ENCODE data around the gene SLC7A11.

The SLC7A11 gene

GRCh38 chr4:138185859-138186645 lies 56.1 kb downstream of the SLC7A11 start:
- no peaks in the 10 kb centered on the region for H3K36me3 ChIP-seq (ENCODE audit: control insufficient read depth, insufficient read depth, low read length)
- H4K5ac ChIP-seq (ENCODE audit: low read length) = no peak overlapping the region
- no peak overlapping the region for H2BK120ac ChIP-seq (ENCODE audit: low read depth, low read length)
- no peak overlapping the region for H4K8ac ChIP-seq (ENCODE audit: low read depth, low read length)
- H3K4me2 ChIP-seq (ENCODE audit: low read length) = no peak overlapping the region
- no peak overlapping the region for H3K4me3 ChIP-seq (ENCODE audit: low read length)
- no peak overlapping the region for H3K4ac ChIP-seq (ENCODE audit: low read depth, low read length)
- H3K79me2 ChIP-seq (ENCODE audit: control insufficient read depth, insufficient read depth, low read length) = no peaks in the 10 kb centered on the region
- H3K9ac ChIP-seq (ENCODE audit: low read length) = no peak overlapping the region
- H3K18ac ChIP-seq (ENCODE audit: low read length) = peak overlapping the region; percentile 4
- no peaks in the 10 kb centered on the region for H3K79me1 ChIP-seq (ENCODE audit: low read length)
- no CpG with 5 or more reads among the region's 13 CpGs for WGBS (ENCODE audit: extremely low coverage, insufficient coverage, low lambda C conversion rate)
- H3K56ac ChIP-seq (ENCODE audit: low read length) = no peak overlapping the region
- H2BK15ac ChIP-seq (replicated peaks; ENCODE audit: low read depth) = no peak overlapping the region
- H3K27ac ChIP-seq (ENCODE audit: low read depth, low read length) = no peak overlapping the region
- peaks cover 5% of the 10 kb centered on the region for H3K4me1 ChIP-seq (ENCODE audit: control insufficient read depth, low read depth, low read length)
- H2AK5ac ChIP-seq (ENCODE audit: low read length) = no peak overlapping the region
- no peak overlapping the region for H2BK5ac ChIP-seq (ENCODE audit: low read length)
- H3K23ac ChIP-seq (ENCODE audit: low read length) = no peak overlapping the region
- H3K27me3 ChIP-seq (ENCODE audit: insufficient read depth, low read length, poor library complexity) = no peaks in the 10 kb centered on the region
- DNase-seq = peak; percentile 29

GRCh38 chr4:138184886-138185285 lies 57.3 kb downstream of the SLC7A11 start:
- no CpG with 5 or more reads among the region's 1 CpG for WGBS (ENCODE audit: extremely low coverage, insufficient coverage, low lambda C conversion rate)

DNA sequence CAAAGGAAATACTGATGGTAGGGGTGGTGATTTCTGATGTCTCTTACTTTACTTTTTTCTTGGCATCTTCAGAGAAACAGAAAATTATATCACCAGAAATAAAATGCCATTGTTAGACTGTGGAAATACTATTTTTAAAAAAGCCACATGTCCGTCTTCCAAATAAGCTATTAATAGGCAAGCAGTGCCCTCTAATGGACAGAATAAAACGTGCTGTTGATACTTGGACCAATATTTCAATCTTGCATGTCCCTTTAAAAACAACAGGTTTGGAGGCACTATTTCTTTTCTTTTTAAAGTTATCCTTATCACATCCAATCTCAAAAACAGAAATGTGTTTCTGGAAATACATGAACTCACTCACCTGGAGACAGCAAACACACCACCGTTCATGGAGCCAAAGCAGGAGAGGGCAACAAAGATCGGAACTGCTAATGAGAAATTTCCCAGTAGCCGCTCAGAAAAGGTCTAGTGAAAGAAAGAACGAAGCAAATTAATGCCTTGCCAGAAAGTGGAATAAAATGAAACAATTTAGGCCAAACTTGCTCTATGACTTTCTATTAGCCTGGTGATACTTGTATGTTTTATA lies 59.2 kb downstream of the SLC7A11 start:
- Histone ChIP-seq H3K4me2 (ENCODE audit: low read length) (no peak overlapping the region), H4K5ac (ENCODE audit: low read length) (no peak overlapping the region), H3K9ac (ENCODE audit: low read length) (no peak overlapping the region), H3K4ac (ENCODE audit: low read depth, low read length) (no peak overlapping the region), H3K36me3 (ENCODE audit: control insufficient read depth, insufficient read depth, low read length) (no peaks in the 10 kb centered on the region), H4K8ac (ENCODE audit: low read depth, low read length) (no peak overlapping the region), H3K4me1 (ENCODE audit: control insufficient read depth, low read depth, low read length) (peaks cover 5% of the 10 kb centered on the region), H2BK15ac (replicated peaks; ENCODE audit: low read depth) (no peak overlapping the region), H2BK120ac (ENCODE audit: low read depth, low read length) (no peak overlapping the region), H3K27ac (ENCODE audit: low read depth, low read length) (no peak overlapping the region), H3K79me1 (ENCODE audit: low read length) (no peaks in the 10 kb centered on the region), H3K27me3 (ENCODE audit: insufficient read depth, low read length, poor library complexity) (no peaks in the 10 kb centered on the region), H3K56ac (ENCODE audit: low read length) (no peak overlapping the region), H3K23ac (ENCODE audit: low read length) (no peak overlapping the region), H3K79me2 (ENCODE audit: control insufficient read depth, insufficient read depth, low read length) (no peaks in the 10 kb centered on the region), H2AK5ac (ENCODE audit: low read length) (no peak overlapping the region), H3K18ac (ENCODE audit: low read length) (no peak overlapping the region), H2BK5ac (ENCODE audit: low read length) (no peak overlapping the region), H3K4me3 (ENCODE audit: low read length) (no peak overlapping the region)
- WGBS (ENCODE audit: extremely low coverage, insufficient coverage, low lambda C conversion rate) = no CpG with 5 or more reads among the region's 6 CpGs
- DNase-seq = peak; percentile 42

More at GRCh38 chr4:138184886-138185285, 57.3 kb downstream of the SLC7A11 start:
- Histone ChIP-seq H3K79me1 (ENCODE audit: low read length) (no peaks in the 10 kb centered on the region), H3K27ac (ENCODE audit: low read depth, low read length) (no peak overlapping the region), H4K5ac (ENCODE audit: low read length) (no peak overlapping the region), H3K56ac (ENCODE audit: low read length) (no peak overlapping the region), H3K18ac (ENCODE audit: low read length) (no peak overlapping the region), H4K8ac (ENCODE audit: low read depth, low read length) (no peak overlapping the region), H2BK120ac (ENCODE audit: low read depth, low read length) (no peak overlapping the region), H2BK15ac (replicated peaks; ENCODE audit: low read depth) (no peak overlapping the region), H3K79me2 (ENCODE audit: control insufficient read depth, insufficient read depth, low read length) (no peaks in the 10 kb centered on the region), H3K36me3 (ENCODE audit: control insufficient read depth, insufficient read depth, low read length) (no peaks in the 10 kb centered on the region), H3K4me3 (ENCODE audit: low read length) (no peak overlapping the region), H2AK5ac (ENCODE audit: low read length) (no peak overlapping the region), H3K27me3 (ENCODE audit: insufficient read depth, low read length, poor library complexity) (no peaks in the 10 kb centered on the region), H3K4me2 (ENCODE audit: low read length) (no peak overlapping the region), H3K4ac (ENCODE audit: low read depth, low read length) (no peak overlapping the region), H3K23ac (ENCODE audit: low read length) (no peak overlapping the region), H2BK5ac (ENCODE audit: low read length) (no peak overlapping the region), H3K9ac (ENCODE audit: low read length) (no peak overlapping the region), H3K4me1 (ENCODE audit: control insufficient read depth, low read depth, low read length) (peaks cover 5% of the 10 kb centered on the region)
- DNase-seq = no peak

GRCh38 chr4:138181287-138181686 lies 60.9 kb downstream of the SLC7A11 start:
- H4K5ac ChIP-seq (ENCODE audit: low read length) = no peak overlapping the region
- H2BK5ac ChIP-seq (ENCODE audit: low read length) = no peak overlapping the region
- no peak overlapping the region for H3K4ac ChIP-seq (ENCODE audit: low read depth, low read length)
- H3K23ac ChIP-seq (ENCODE audit: low read length) = no peak overlapping the region
- H2AK5ac ChIP-seq (ENCODE audit: low read length) = no peak overlapping the region
- H3K18ac ChIP-seq (ENCODE audit: low read length) = no peak overlapping the region
- H3K36me3 ChIP-seq (ENCODE audit: control insufficient read depth, insufficient read depth, low read length) = no peaks in the 10 kb centered on the region
- H3K79me1 ChIP-seq (ENCODE audit: low read length) = no peaks in the 10 kb centered on the region
- DNase-seq = no peak
- no peak overlapping the region for H3K27ac ChIP-seq (ENCODE audit: low read depth, low read length)
- no peaks in the 10 kb centered on the region for H3K27me3 ChIP-seq (ENCODE audit: insufficient read depth, low read length, poor library complexity)
- no peak overlapping the region for H3K4me2 ChIP-seq (ENCODE audit: low read length)
- peaks cover 5% of the 10 kb centered on the region for H3K4me1 ChIP-seq (ENCODE audit: control insufficient read depth, low read depth, low read length)
- WGBS (ENCODE audit: extremely low coverage, insufficient coverage, low lambda C conversion rate) = no CpG with 5 or more reads among the region's 6 CpGs
- H3K9ac ChIP-seq (ENCODE audit: low read length) = no peak overlapping the region
- no peak overlapping the region for H2BK15ac ChIP-seq (replicated peaks; ENCODE audit: low read depth)
- H4K8ac ChIP-seq (ENCODE audit: low read depth, low read length) = no peak overlapping the region
- H2BK120ac ChIP-seq (ENCODE audit: low read depth, low read length) = no peak overlapping the region
- no peaks in the 10 kb centered on the region for H3K79me2 ChIP-seq (ENCODE audit: control insufficient read depth, insufficient read depth, low read length)
- H3K4me3 ChIP-seq (ENCODE audit: low read length) = no peak overlapping the region
- H3K56ac ChIP-seq (ENCODE audit: low read length) = no peak overlapping the region

DNA sequence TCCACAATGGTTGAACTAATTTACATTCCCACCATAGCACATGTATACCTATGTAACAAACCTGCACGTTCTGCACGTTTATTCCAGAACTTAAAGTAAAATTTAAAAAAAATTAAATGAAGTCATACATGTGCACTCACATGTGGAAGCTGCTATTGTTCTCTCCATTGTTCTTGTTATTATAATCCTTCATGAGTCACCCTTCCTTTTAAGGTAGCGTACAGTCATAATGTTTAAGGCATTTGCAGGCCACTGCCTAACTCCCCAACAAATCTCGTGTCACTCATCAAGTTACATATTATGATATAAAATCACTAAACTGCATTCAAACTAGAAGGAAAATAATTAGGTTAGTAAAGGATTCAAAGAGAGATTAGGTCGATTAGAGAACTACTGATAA lies 63.6 kb downstream of the SLC7A11 start:
- Histone ChIP-seq H3K4me2 (ENCODE audit: low read length) (no peak overlapping the region), H3K36me3 (ENCODE audit: control insufficient read depth, insufficient read depth, low read length) (no peaks in the 10 kb centered on the region), H2AK5ac (ENCODE audit: low read length) (no peak overlapping the region), H3K18ac (ENCODE audit: low read length) (no peak overlapping the region), H2BK15ac (replicated peaks; ENCODE audit: low read depth) (no peak overlapping the region), H3K56ac (ENCODE audit: low read length) (no peak overlapping the region), H4K5ac (ENCODE audit: low read length) (no peak overlapping the region), H3K79me2 (ENCODE audit: control insufficient read depth, insufficient read depth, low read length) (no peaks in the 10 kb centered on the region), H3K27me3 (ENCODE audit: insufficient read depth, low read length, poor library complexity) (no peaks in the 10 kb centered on the region), H3K4me1 (ENCODE audit: control insufficient read depth, low read depth, low read length) (no peaks in the 10 kb centered on the region), H4K8ac (ENCODE audit: low read depth, low read length) (no peak overlapping the region), H3K9ac (ENCODE audit: low read length) (no peak overlapping the region), H3K27ac (ENCODE audit: low read depth, low read length) (no peak overlapping the region), H3K79me1 (ENCODE audit: low read length) (no peaks in the 10 kb centered on the region), H3K23ac (ENCODE audit: low read length) (no peak overlapping the region), H2BK120ac (ENCODE audit: low read depth, low read length) (no peak overlapping the region), H2BK5ac (ENCODE audit: low read length) (no peak overlapping the region), H3K4ac (ENCODE audit: low read depth, low read length) (no peak overlapping the region), H3K4me3 (ENCODE audit: low read length) (no peak overlapping the region)
- no CpG with 5 or more reads among the region's 5 CpGs for WGBS (ENCODE audit: extremely low coverage, insufficient coverage, low lambda C conversion rate)
- DNase-seq = no peak

Data from mesendoderm (in vitro differentiated cells).